Measurements from ENCODE around the gene IQCH.
"Not testable (repeated sequence)": the region's sequence is repeated elsewhere in the genome, so short reads cannot be mapped to it uniquely, and the experiment has no call there.

Gene IQCH

DNA sequence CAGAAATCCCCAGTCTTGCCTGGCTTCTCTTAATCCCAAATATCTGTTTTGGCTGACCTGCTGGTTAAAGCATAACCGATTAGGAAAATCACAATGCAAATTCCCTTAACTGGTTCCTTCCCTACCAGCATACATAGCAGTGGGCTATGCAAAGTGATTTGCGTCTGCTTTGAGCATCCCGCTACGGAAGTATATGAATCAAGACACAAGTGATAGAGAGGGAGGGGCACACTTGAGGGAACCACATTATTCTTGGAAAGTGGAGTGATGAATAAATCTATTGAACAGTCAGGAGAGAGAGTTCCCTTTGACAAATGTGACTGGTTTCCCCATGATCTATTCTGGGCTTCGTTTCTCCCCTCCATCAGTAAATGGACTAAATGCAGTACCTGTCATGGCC is 146.8 kb downstream of the IQCH start:
- DNase-seq, result no peak

GRCh38 chr15:67403428-67404154 is 149.0 kb downstream of the IQCH start:
- DNase-seq, result no peak

DNA sequence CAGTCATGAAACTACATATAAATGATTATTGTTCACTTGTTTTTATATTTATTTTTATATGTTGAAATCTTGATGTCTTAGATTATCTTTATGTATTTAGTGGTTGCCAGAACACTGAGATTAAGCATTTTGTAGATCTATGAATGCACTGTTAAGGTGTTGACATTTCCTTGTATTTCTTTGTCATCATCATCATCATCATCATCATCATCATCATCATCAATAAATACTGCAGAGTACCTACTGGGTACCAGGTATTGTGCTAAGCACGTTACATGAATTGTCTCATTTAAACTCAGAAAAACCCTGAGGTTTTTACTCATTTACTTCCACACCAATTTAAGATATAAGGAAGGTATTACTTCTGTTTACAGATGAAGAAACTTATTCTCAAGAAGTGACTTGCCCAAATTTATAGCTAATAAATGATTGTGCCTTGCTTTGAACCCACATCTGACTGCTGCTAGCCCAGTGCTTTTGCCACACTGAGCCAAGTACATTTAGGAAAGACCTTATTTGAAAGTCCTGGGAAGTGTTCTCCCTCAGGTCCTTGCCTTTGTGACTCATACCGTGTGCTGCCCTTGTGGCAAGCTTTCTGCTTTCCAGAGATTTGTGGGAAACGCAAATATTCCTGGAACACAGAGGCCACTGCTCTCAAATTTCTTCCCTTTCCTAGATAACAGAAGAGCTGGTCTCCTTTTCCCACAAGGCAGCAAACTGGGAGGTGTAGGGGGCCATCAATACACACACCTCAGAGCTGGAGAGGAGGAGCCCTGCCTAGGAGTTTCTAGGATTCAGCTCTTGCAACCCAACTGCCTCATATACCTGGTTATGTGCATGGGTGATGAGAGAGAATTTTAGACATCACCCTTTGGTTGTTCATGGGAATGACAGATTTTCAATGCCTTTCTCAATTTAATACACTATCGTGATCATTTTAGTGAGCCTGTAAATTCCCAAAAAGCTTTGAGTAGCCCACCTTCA is 150.9 kb downstream of the IQCH start:
- peak; percentile 74 for DNase-seq

DNA sequence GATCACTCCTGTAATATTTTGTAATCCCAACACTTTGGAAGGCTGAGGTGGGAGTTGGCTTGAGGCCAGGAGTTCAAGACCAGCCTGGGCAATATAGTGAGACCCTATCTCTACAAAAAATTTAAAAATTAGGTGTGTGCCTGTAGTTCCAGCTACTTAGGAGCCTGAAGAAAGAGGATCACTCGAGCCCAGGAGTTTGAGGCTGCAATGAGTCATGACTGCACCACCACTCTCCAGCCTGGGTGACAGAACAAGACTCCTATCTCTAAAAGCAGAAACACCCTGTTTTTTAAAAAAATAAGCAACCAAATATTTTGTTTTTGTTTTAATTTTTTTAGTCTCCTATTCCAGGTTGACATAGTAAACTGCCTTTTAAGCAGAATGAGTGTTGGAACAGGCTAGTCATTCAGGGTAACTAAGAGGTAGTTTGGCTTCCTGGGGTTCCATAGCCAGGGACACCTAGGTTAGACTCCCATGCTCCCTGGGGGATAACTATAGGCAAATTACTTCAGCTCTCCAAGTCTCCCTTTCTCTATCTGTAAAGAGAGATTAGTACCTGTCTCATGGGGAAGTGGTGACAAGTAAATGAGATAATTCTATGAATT is 151.8 kb downstream of the IQCH start:
- peak; percentile 20 for DNase-seq

- DNase-seq, result no peak
Observed at GRCh38 chr15:67407786-67408185, 153.2 kb downstream of the IQCH start.

- no peak for DNase-seq
Observed at GRCh38 chr15:67409175-67409574, 154.6 kb downstream of the IQCH start.

DNA sequence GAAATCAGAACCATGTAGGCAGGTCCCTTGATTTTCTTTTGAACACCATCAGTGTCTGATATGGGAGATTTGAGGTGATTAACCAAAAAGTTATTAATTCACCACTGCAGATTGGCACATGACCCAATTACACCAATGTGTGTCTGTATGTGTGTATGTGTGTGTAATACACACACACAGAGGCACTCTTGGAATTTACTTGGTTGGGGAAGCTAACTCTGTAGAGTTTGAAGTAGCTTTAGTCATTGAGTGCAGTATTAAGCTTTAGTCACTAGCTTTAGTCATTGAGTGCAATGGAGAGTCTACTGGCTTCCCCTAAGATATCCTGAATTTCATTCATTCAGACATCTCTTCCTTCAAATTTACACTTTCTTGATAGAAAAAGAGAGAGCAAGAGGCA is 156.9 kb downstream of the IQCH start:
- no peak for DNase-seq

DNA sequence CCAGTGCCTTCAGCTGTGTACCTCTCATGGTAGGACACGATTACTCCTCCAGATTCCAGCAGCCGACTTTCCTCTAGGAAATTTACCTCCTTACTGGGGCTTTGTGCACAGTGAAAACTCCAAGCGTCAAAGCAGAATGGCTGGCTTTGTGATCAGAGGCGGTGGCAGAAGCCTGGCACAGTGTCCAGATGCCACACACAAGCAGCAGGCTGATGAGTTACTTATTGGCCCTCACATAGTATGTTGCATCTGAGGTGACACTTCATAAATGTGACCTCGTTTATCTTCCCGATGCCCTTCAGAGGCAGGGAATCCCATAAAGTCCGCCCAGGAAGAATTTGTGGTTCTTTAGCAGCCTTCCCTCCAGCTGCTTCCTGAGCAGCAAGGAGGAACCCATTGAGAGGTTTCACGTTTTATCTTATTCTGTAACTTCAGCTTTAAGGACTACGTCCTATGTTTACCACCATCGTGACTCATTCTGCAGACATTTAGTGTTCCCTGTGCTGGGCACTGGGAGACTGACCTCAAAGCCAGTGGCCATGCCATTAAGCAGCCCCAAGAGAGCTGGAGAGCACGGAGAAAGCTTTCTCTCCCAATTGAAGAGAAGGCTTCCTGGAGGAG is 159.3 kb downstream of the IQCH start:
- peak; percentile 32 for DNase-seq

DNA sequence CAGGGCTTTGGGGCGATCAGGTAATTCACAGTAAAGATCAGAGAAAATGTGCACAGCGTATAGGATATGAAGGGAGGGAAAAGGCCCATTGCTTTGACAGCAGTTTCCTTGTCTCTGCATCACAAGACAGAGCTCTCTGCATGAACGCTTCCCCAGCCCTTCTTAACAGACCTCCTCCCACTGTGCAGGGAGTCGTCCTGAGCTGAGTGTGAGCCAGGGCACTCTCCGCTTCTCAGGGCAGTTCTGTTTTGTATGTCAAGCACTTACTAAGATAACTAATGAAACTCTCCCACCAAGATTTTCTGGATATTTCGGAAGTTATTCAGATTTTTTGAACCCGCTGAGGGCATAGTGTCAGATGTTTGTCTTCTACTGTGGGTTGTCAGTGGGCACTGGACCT is 160.6 kb downstream of the IQCH start:
- no peak for DNase-seq

DNA sequence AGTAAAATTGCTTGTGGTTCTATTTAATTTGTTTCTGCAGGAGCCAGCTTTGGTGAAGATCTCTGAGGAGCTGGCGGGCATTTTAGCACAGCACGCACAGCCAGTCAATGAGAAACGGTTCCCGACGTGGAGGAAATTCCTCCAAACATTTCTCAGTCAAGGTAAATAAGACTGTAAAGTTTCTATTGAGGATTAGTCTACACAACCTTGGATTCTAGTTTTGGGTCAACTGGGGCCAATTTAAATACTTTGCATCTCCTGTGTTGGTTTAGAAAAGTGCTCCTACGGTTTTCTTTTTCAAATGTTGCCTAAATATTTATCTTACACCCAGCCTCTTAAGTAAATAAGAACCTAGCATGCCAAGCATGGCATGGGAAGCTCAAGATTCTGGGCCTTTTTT is 162.3 kb downstream of the IQCH start:
- DNase-seq, result no peak

DNA sequence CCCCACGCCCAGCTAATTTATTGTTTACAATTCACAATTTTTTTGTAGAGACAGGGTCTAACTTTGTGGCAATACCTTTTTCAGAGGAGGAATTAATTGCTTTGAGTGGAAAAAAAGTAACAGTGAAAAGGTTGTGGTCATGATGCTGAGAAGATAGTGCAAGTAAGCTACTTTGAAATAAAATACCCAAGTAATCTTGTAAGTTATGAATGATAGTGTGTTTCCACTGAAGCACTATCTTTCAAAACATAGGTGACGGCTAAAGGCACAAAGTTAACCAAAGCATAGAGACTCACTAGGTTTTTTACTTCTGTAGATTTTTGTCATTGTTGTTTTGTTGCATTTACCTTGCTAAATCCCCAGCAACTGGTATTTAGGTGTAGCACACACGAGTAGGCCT is 165.1 kb downstream of the IQCH start:
- DNase-seq, result no peak

GRCh38 chr15:67420137-67420536 is 165.6 kb downstream of the IQCH start:
- DNase-seq, result no peak

DNA sequence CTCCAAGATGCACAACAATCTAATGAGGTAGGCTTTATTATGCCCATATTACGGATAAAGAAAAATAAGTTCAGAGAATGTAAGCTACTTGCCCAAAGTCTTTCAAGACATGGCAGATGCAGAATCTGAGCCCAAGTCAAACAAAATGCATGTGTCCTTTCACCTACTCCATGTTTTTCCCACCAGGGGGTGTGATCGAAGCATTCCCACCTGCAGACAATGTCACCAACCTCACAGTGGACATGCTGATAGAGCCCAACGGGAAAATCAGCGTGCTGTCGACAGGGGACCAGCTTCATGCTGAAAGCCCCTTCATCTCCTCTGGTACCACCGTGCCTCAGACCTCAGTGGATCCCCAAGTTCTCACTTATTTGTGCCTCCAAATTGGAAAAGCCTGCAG is 166.5 kb downstream of the IQCH start:
- no peak for DNase-seq

- DNase-seq, result no peak
Observed at GRCh38 chr15:67422296-67422695, 167.7 kb downstream of the IQCH start.

GRCh38 chr15:67433495-67434099 is 179.0 kb downstream of the IQCH start:
- peak; percentile 54 for DNase-seq

- not testable (repeated sequence) for DNase-seq
Observed at GRCh38 chr15:67436351-67437250, 182.0 kb downstream of the IQCH start.

DNA sequence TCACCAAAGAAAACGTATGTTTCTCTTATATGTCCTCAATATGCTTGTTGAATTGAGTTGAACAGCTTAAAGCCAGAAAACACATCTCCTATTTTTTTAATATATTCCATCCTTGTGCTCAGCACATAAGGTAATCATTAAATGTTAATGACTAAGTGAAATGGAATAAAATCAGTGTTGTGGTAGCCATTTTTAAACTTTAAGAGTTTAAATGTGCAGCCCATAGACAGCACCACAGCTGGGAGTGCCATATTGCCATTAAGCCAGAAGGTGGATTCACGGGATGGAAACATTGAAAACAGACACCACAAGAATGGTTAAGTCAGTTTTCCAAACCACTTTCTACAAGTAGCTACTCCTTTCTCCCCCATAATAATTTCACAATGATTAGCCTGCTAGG is 189.5 kb downstream of the IQCH start:
- peak; percentile 38 for DNase-seq

GRCh38 chr15:67446449-67446848 is 191.9 kb downstream of the IQCH start:
- DNase-seq, result no peak

GRCh38 chr15:67448372-67448771 is 193.8 kb downstream of the IQCH start:
- not testable (repeated sequence) for DNase-seq

- DNase-seq, result not testable (repeated sequence)
Observed at GRCh38 chr15:67453703-67454102, 199.1 kb downstream of the IQCH start.

DNA sequence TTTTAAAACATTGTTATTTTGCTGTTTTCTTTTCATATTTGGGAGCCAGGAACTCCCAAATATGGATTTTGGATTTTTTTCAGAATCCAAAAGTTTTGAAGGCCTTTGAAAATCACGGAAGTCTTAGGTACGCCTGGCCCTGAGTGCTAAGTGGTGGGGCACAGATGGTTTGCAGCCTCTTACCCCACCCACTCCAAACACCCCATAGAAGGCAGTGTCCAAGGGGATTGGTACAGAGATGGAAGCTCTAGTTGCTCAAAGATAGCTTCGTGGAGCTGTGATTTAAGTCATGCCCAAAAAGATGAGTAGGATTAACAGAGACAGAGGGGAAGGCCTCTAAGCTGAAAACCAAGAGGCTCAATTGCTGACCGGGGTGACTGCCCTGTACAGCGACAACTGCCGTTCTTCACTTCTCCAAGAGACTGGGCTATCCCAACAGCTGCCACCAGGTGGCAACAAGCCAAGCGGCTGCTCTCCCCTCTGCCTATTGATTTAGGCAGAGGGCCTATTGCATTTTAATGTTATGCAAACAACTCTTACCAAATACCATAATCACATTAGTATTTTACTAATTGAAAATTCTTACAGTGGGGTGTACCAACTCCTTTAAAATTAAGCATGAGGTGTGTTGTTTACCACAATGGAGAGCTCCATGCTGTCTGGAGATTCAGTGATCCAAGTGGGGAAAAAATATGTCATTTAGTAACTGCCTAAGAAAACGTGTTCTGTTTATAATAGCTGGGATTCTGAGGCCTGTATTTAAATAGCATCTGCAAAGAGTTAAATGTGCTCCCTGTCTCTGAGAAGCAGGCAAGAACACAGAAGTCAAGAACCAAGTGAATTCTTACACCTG is 202.3 kb downstream of the IQCH start:
- DNase-seq, result peak; percentile 67

Measured in fibroblast of skin of right biceps (primary cell).